ENCODE measurements around the gene RCCD1.
"Not testable (repeated sequence)": the region's sequence is repeated elsewhere in the genome, so short reads cannot be mapped to it uniquely, and the experiment has no call there.

The RCCD1 gene

DNA sequence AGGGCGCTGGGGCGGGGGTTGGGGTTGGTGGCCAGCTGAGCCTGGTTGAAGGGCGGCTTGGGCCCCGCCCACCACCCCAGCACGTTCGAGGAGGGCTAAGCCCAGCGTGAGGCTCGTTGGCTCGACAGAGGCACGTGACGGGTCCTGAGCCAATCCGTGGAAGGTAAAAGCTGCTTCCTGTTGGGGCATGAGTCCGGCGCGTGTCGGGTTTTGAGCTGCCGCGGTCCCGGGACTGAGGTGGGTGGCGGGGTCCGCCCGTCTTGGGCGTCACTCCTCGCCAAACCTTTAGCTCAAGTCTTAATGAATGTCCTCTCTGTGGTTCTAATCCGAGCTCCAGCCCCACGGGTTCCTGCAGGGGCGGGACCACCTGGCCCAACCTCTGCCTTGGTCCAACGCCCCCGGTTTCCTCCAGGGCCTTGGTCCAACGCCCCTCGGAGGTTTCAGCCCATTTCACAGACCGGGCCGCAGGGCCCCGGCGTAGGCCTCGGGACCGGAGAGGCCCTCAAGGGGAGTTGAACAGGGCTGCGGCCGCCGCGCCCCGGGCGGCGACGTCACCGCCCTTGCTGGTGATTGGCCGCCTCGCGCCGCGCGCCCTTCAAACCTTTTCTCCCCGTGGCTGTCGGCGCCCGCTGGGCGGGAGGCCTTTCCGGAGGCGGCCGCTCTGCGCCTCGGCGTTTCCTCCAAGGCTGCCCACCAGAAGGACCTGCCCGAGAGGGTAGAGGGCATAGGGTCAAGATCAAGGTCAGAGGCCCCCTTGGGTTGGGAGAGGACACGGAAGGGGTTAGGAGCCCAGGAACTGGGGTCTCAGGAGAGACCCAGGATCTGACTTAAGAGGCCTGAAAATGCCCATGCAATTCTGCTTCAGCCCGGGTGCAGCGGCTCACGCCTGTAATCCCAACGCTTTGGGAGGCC, at the start of gene RCCD1:
Gene RCCD1, plus strand, starts transcription at position 173 of the 912 bp plus-strand sequence. CDS start 1,851 bp downstream, outside the sequence.
- H3K4me3 ChIP-seq (ENCODE audit: low read length): peak within 1 kb of the TSS; percentile 71
- no peak for TF ChIP-seq ZNF274 (IDR thresholded peaks at IDR 0.05; ENCODE audit: low read depth, low read length)

- no peak overlapping the region for H3K4me3 ChIP-seq (ENCODE audit: low read length)
- TF ChIP-seq ZNF274 (IDR thresholded peaks at IDR 0.05; ENCODE audit: low read depth, low read length): no peak
Observed at GRCh38 chr15:90905306-90906180, 49.1 kb upstream of the RCCD1 start.

GRCh38 chr15:90906181-90906849, 48.4 kb upstream of the RCCD1 start:
- no peak overlapping the region for H3K4me3 ChIP-seq (ENCODE audit: low read length)
- TF ChIP-seq ZNF274 (IDR thresholded peaks at IDR 0.05; ENCODE audit: low read depth, low read length): no peak

DNA sequence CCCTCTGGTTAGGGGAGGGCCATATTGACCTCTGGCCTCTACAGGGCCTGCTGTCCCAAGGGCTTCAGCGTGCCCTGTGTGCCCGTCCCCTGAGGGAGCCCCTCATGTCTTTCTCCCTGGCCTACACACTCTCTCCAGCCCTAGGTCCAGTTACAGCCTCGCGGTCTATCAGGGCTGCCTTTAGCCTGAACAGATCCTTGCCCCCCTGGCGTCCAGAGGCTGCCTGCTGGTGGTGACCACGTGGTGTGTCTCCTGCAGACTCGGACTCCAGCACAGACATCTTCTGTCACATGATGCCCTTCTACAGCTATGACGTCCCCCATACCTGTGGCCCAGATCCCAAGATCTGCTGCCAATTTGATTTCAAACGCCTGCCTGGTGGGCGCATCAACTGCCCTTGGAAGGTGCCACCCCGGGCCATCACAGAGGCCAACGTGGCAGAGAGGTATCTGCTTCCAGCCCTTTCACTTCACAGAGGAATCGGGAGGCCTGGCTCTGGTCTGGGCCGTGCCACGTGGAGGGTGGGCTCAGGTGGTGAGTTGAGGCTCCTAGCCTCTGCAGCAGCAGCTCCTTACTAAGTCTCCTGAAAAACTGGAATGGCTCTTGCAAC, 47.5 kb upstream of the RCCD1 start:
- TF ChIP-seq ZNF274 (IDR thresholded peaks at IDR 0.05; ENCODE audit: low read depth, low read length): no peak
- H3K4me3 ChIP-seq (ENCODE audit: low read length): no peak overlapping the region

- H3K4me3 ChIP-seq (ENCODE audit: low read length): no peak overlapping the region
- no peak for TF ChIP-seq ZNF274 (IDR thresholded peaks at IDR 0.05; ENCODE audit: low read depth, low read length)
Observed at GRCh38 chr15:90907838-90908507, 46.7 kb upstream of the RCCD1 start.

DNA sequence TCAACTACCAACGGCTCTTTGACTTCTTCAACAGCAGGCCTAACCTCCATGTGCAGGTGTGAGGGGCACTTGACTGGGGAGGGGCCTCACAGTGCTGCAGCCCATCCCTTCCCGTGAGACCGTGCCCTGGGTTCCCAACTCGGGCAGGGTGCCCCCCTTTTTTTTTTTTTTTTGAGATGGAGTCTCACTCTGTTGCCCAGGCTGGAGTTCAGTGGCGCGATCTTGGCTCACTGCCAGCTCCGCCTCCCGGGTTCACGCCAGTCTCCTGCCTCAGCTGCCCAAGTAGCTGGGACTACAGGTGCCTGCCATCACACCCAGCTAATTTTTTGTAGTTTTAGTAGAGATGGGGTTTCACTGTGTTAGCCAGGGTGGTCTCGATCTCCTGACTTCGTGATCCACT, 45.2 kb upstream of the RCCD1 start:
- H3K4me3 ChIP-seq (ENCODE audit: low read length): not testable (repeated sequence)

- TF ChIP-seq ZNF274 (IDR thresholded peaks at IDR 0.05; ENCODE audit: low read depth, low read length): no peak
- H3K4me3 ChIP-seq (ENCODE audit: low read length): no peak overlapping the region
Observed at GRCh38 chr15:90909976-90910375, 44.7 kb upstream of the RCCD1 start.

GRCh38 chr15:90910441-90911301, 44.0 kb upstream of the RCCD1 start:
- no peak overlapping the region for H3K4me3 ChIP-seq (ENCODE audit: low read length)
- TF ChIP-seq ZNF274 (IDR thresholded peaks at IDR 0.05; ENCODE audit: low read depth, low read length): no peak

DNA sequence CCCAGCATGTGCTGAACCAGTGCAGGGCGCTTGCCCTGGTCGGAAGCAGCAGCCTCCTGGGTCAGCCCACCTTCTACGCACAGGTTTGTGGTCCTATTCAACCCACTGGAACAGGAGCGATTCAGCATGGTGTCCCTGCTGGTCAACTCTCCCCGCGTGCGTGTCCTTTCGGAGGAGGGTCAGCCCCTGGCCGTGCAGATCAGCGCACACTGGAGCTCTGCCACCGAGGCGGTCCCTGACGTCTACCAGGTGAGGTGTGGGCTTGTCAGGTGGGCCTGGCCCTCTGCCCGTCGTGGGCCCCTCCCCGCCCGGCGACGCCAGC, 43.4 kb upstream of the RCCD1 start:
- H3K4me3 ChIP-seq (ENCODE audit: low read length): no peak overlapping the region
- no peak for TF ChIP-seq ZNF274 (IDR thresholded peaks at IDR 0.05; ENCODE audit: low read depth, low read length)

DNA sequence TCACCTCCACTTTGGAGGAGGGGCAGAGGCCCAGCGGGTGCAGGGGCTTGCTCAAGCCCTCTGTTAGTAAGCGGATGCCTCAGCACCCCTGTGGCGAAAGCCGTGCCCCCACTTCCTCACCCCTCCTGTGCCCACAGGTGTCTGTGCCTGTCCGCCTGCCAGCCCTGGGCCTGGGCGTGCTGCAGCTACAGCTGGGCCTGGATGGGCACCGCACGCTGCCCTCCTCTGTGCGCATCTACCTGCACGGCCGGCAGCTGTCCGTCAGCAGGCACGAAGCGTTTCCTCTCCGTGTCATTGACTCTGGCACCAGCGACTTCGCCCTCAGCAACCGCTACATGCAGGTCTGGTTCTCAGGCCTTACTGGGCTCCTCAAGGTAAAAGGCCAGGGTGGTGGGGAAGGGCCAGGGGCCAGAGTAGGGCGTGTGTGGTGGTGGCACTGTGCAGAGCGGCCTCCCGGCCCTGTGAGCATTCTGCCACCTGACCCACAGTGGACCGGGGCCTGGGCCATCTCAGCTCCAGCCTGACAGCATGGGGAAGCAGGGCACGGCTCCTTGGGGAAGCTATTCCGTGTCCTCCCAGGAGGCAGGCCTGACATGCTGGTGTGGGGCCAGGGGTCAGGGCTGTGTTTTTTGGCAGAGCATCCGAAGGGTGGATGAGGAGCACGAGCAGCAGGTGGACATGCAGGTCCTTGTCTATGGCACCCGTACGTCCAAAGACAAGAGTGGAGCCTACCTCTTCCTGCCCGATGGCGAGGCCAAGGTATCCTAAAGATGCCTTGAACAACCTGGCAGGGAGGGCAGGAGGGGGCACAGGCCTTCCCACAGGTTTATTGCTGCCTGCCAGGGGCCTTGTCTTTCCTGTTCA, 42.5 kb upstream of the RCCD1 start:
- TF ChIP-seq ZNF274 (IDR thresholded peaks at IDR 0.05; ENCODE audit: low read depth, low read length): no peak

GRCh38 chr15:90912770-90913075, 42.0 kb upstream of the RCCD1 start:
- TF ChIP-seq ZNF274 (IDR thresholded peaks at IDR 0.05; ENCODE audit: low read depth, low read length): no peak
- no peak overlapping the region for H3K4me3 ChIP-seq (ENCODE audit: low read length)

More for the DNA sequence above, 42.5 kb upstream of the RCCD1 start:
- H3K4me3 ChIP-seq (ENCODE audit: low read length): no peak overlapping the region

- TF ChIP-seq ZNF274 (IDR thresholded peaks at IDR 0.05; ENCODE audit: low read depth, low read length): no peak
- no peak overlapping the region for H3K4me3 ChIP-seq (ENCODE audit: low read length)
Observed at GRCh38 chr15:90913398-90913944, 41.2 kb upstream of the RCCD1 start.

Data from GM08714 (cell line).